WI38 (cell line): ENCODE measurements around the gene SIDT1.

Source experiments
- H3K4me3 ChIP-seq: 2 replicates; pipeline ENCODE4 v1.5.1; 2011; ENCODE audit warnings: low read depth, mild to moderate bottlenecking, control low read depth, low read length
- TF ChIP-seq, protein P1 (sequence below): IDR thresholded peaks from 2 replicates; pipeline ENCODE4 v1.5.1; 2012; ENCODE audit warnings: low read depth, mild to moderate bottlenecking, control low read depth, low read length

SIDT1 gene

DNA sequence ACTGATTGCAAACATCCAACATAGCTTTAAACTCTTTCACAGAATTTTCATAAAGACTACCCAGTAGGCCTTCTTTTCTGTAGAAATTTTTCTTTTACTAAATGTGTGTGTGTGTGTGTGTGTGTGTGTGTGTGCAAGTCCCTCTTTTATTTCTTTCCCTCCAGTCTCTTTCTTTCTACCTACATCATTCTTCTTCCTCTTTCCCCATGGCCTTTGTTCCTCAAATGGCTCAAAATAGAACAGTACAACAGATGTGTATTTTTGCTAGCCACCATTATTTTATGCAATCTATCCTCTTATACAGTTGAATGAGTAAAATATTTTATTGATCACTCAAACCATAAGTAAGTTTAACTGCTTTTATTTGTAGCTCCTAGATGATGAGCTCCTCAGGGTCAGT is 87.7 kb downstream of the SIDT1 start:
- TF ChIP-seq, protein P1, sequence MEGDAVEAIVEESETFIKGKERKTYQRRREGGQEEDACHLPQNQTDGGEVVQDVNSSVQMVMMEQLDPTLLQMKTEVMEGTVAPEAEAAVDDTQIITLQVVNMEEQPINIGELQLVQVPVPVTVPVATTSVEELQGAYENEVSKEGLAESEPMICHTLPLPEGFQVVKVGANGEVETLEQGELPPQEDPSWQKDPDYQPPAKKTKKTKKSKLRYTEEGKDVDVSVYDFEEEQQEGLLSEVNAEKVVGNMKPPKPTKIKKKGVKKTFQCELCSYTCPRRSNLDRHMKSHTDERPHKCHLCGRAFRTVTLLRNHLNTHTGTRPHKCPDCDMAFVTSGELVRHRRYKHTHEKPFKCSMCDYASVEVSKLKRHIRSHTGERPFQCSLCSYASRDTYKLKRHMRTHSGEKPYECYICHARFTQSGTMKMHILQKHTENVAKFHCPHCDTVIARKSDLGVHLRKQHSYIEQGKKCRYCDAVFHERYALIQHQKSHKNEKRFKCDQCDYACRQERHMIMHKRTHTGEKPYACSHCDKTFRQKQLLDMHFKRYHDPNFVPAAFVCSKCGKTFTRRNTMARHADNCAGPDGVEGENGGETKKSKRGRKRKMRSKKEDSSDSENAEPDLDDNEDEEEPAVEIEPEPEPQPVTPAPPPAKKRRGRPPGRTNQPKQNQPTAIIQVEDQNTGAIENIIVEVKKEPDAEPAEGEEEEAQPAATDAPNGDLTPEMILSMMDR = no peak
- no peak overlapping the region for H3K4me3 ChIP-seq

DNA sequence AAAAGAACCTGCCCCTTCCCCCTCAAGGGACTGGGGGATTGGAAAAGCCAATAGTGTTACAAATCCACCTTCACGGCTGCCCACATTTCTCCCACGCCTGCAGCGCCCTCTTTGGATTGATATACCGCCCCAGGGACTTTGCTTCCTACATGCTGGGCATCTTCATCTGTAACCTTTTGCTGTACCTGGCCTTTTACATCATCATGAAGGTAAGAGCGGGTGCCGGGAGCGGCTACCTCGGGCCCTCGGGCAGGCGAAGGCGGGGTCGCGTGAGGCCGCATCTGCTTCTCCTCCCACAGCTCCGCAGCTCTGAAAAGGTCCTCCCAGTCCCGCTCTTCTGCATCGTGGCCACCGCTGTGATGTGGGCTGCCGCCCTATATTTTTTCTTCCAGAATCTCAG is 91.0 kb downstream of the SIDT1 start:
- H3K4me3 ChIP-seq = no peak overlapping the region
- TF ChIP-seq, protein P1 = no peak

DNA sequence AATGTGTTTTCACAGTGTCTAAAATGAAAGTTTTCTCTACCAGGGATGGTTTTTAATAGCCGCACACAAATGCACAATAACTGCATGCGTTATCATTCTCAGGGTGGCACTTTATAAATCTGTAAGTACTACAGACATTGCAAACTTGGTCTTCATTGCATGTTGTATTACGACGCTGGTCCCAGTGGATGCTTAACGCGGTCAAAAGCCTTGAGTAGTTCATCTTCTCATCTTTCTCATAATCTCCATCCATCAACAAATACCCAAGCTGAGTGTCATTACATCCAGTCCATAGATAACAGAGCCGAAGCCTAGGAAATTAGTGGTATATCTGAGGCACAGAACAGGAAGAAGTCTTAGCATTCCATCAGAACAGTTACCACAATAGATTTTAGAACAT is 91.5 kb downstream of the SIDT1 start:
- no peak overlapping the region for H3K4me3 ChIP-seq
- TF ChIP-seq, protein P1 = no peak

DNA sequence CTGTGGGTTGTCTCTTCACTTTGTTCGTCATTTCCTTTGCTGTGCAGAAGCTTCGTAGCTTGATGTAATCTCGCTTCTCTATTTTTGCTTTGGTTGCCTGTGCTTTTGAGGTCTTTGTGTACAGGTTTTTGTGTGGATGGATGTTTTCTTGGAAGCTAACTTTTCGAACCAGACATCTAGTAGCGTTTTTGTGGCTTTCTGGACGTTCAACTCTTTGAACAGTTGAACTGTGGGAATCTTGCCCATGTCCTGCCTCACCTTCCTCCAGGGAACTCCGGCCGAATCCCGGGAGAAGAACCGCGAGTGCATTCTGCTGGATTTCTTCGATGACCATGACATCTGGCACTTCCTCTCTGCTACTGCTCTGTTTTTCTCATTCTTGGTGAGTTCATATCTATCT is 93.5 kb downstream of the SIDT1 start:
- H3K4me3 ChIP-seq = no peak overlapping the region
- TF ChIP-seq, protein P1 = no peak

DNA sequence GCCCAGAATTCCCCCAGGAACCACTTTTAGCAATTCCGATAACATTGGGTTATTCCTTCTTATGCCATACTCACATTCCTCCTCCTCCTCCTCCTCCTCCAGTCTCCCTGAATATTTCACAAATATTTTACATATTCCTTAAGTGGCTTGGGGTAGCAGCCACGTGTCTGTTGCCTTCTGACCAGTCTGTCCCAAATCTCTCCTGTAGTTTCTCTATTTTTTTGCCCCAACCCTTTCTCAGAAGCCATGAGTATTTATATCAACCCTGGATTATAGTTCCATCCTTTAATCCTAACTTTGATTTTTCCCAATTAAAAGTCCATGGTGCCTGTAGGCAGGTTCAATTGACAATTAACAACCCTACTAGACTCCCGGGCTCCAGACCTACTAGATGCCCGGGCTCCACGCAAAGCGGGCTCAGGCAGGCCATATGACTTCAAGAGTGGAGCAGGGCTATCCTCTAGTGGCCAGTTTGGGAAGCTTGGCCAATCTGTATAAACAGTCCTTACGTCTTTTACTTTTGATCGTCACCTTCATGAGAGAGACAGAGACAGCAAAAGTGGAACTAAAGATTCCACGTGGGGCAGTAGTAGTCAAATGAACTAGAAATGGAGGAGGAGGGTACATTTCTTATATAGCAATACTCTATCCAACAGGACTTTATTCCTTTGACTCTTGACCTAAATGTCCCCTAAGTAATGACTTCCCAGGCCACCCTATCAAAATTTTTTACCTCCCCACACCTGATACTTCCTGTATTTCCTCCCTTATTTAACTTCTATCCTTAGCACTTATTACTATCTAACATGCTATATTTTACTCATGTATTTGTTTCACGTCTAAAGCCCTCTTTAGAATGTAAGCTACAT is 94.4 kb downstream of the SIDT1 start:
- TF ChIP-seq, protein P1 = peak; percentile 97

DNA sequence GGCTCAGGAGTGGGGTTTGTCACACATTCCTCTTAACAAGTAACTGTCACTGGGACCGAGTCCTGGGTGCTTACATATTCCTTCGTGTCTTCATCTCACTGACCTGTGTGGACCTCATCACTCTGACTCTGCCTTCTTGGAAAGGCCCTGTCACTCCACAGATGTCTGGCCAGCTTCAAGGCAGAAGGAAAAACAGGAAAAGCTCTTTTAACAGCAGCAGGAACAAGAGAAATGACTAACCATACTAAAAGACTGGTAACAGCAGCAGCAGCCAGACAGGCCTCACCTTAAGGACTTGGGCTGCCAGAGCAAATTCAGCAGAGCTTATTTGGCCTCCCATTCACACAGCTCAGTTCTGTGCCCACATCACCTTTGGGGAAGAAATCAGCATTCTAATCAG is 96.0 kb downstream of the SIDT1 start:
- H3K4me3 ChIP-seq = no peak overlapping the region
- TF ChIP-seq, protein P1 = no peak

More for the DNA sequence above, 94.4 kb downstream of the SIDT1 start:
- H3K4me3 ChIP-seq = no peak overlapping the region

DNA sequence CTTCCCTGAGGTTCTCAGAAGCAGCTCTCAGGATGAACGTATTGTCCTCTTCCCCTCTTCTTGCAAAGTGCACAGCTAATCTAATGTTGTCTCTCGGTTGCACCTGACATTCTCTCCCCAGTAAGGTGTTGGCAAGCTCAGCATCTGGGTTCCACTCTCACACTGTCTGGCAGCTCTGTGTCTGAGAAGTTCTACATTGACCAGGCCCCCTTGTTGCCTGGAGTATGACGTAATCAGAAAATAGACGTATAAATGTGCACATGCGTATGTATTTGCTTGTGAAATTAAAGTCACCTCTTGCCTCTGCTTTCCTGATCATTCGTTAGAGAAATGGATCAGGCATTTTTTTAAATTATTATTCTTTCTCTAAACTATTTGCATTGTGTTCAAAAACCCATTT is 96.4 kb downstream of the SIDT1 start:
- H3K4me3 ChIP-seq = no peak overlapping the region
- TF ChIP-seq, protein P1 = no peak
